NCI-H460 (cell line): Measurements from ENCODE around the gene WWOX. TPM values are rescaled to one million over a fixed set of nuclear protein-coding genes. Genes with fewer than 3 reads are reported as not detected.

Source experiments
- DNase-seq: peaks from one replicate; pipeline ENCODE4 v3.0.0-alpha.2; 2016; ENCODE audit warnings: low read depth; ENCODE audit errors: extremely low read depth
- total RNA-seq: library from RNA; depleted of rRNA; stranded (reverse); fragments of >200 nt; shearing (Covaris generic); gene quantifications from 2 replicates; pipeline ENCODE4 v1.2.3, GENCODE V29; 2014

Gene WWOX
- total RNA-seq, 1 experiment from 2014 or later = 11.1 TPM

GRCh38 chr16:78290872-78291591 lies 191.6 kb downstream of the WWOX start:
- no peak for DNase-seq

GRCh38 chr16:78291604-78292003 lies 192.2 kb downstream of the WWOX start:
- DNase-seq = no peak

GRCh38 chr16:78292086-78292843 lies 192.8 kb downstream of the WWOX start:
- no peak for DNase-seq

GRCh38 chr16:78292844-78293380 lies 193.5 kb downstream of the WWOX start:
- DNase-seq = no peak

GRCh38 chr16:78294538-78295225 lies 195.2 kb downstream of the WWOX start:
- DNase-seq = no peak

GRCh38 chr16:78297066-78297666 lies 197.7 kb downstream of the WWOX start:
- DNase-seq = no peak

- DNase-seq = no peak
These were observed 199.5 kb downstream of the WWOX start for GRCh38 chr16:78298986-78299385.

GRCh38 chr16:78300469-78300868 lies 201.0 kb downstream of the WWOX start:
- DNase-seq = no peak

- DNase-seq = no peak
These were observed 204.5 kb downstream of the WWOX start for GRCh38 chr16:78303946-78304345.

GRCh38 chr16:78306361-78306760 lies 206.9 kb downstream of the WWOX start:
- no peak for DNase-seq

- no peak for DNase-seq
These were observed 208.5 kb downstream of the WWOX start for GRCh38 chr16:78307824-78308528.

- DNase-seq = no peak
These were observed 210.3 kb downstream of the WWOX start for GRCh38 chr16:78309763-78310162.

- no peak for DNase-seq
These were observed 210.7 kb downstream of the WWOX start for GRCh38 chr16:78310196-78310595.

- DNase-seq = no peak
These were observed 211.6 kb downstream of the WWOX start for GRCh38 chr16:78310990-78311561.

- DNase-seq = no peak
These were observed 212.4 kb downstream of the WWOX start for GRCh38 chr16:78311831-78312230.

GRCh38 chr16:78317564-78318240 lies 218.2 kb downstream of the WWOX start:
- no peak for DNase-seq

GRCh38 chr16:78321620-78322360 lies 222.3 kb downstream of the WWOX start:
- no peak for DNase-seq

- no peak for DNase-seq
These were observed 223.9 kb downstream of the WWOX start for GRCh38 chr16:78323315-78323714.
